ENCODE measurements around the gene PERCC1.

GRCh38 chr16:1449201-1449788, 18.4 kb downstream of the PERCC1 start:
- TF ChIP-seq CTCF (IDR thresholded peaks at IDR 0.05) (no peak), POLR2A (IDR thresholded peaks at IDR 0.05) (no peak)
